ENCODE results near the gene ADRB1. TPM values are rescaled to one million over a fixed set of nuclear protein-coding genes. Genes with fewer than 3 reads are reported as not detected.

Gene ADRB1
- total RNA-seq, 2 experiments from 2014 or later, result 0.08 to 0.11 TPM

DNA sequence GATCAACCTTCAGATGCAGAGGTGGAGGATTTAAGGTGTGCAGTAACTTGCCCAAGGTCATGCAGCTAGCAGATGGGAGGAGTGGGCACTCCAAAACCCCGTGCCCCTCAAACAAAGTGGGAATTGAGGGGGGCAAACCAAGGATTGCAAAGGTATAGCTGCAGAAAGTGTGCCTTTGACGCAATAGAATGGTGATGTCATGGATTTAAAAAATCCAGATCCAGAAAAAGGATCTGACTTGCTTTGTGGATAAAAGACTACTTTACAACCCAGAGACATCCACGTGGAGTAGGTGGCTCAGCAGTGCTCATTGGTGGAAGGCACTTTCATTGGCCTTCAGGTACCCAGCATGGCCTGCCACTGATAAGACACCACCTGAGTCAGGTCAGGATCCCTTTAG lies 15.7 kb upstream of the ADRB1 start:
- ATAC-seq (ENCODE audit: poor library complexity) (no peak), DNase-seq (no peak)
- H3K27me3 ChIP-seq (ENCODE audit: control insufficient read depth in 1 of 2, insufficient read depth in 2 of 2, low read length in 2 of 2), result peaks cover 0 to 6% of the 10 kb centered on the region in 2 experiments
- no peak overlapping the region for H3K4me3 ChIP-seq (ENCODE audit: low read length)
- ChIA-PET CTCF (no interaction called here), POLR2A (no interaction called here)
- peaks cover 15% of the 10 kb centered on the region for H3K4me1 Mint-ChIP-seq (ENCODE audit: low read depth)
- TF ChIP-seq, protein P1, sequence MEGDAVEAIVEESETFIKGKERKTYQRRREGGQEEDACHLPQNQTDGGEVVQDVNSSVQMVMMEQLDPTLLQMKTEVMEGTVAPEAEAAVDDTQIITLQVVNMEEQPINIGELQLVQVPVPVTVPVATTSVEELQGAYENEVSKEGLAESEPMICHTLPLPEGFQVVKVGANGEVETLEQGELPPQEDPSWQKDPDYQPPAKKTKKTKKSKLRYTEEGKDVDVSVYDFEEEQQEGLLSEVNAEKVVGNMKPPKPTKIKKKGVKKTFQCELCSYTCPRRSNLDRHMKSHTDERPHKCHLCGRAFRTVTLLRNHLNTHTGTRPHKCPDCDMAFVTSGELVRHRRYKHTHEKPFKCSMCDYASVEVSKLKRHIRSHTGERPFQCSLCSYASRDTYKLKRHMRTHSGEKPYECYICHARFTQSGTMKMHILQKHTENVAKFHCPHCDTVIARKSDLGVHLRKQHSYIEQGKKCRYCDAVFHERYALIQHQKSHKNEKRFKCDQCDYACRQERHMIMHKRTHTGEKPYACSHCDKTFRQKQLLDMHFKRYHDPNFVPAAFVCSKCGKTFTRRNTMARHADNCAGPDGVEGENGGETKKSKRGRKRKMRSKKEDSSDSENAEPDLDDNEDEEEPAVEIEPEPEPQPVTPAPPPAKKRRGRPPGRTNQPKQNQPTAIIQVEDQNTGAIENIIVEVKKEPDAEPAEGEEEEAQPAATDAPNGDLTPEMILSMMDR (IDR thresholded peaks at IDR 0.05), result no peak
- H3K27me3 Mint-ChIP-seq, result peaks cover 27% of the 10 kb centered on the region
- H3K27ac ChIP-seq (ENCODE audit: low read depth in 1 of 2, low read length in 2 of 2), result no peak overlapping the region
- H3K36me3 ChIP-seq (ENCODE audit: insufficient read depth, low read length), result no peaks in the 10 kb centered on the region
- no peak overlapping the region for H3K27ac Mint-ChIP-seq
- no peaks in the 10 kb centered on the region for H3K9me3 Mint-ChIP-seq
- intact Hi-C loops (cut with DNase I, micrococcal nuclease), result no loop called here
- H3K4me1 ChIP-seq (ENCODE audit: insufficient read depth, low read length), result peaks cover 8% of the 10 kb centered on the region
- no peaks in the 10 kb centered on the region for H3K9me3 ChIP-seq (ENCODE audit: control insufficient read depth in 1 of 2, insufficient read depth in 1 of 2, low read length in 2 of 2)
- H3K4me3 Mint-ChIP-seq, result no peak overlapping the region
- H3K36me3 Mint-ChIP-seq (ENCODE audit: low read depth), result no peaks in the 10 kb centered on the region

DNA sequence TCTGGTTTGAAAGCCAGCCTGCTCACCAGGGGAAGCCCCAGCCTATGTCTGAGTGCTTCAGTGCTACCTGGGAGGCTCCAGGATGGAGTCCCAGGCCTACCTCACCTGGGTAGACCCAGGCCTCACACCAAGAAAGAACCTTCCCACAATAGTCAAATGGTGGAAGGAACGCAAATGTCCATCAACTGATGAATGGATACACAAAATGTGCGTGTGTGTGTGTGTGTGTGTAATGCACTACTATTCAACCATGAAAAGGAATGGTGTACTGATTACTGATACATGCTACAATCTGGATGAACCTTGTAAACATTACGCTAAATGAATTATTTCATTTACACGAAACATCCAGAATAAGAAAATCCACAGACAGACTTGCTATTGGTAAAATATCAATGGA lies 15.2 kb upstream of the ADRB1 start:
- no peak for ATAC-seq (ENCODE audit: poor library complexity)
- H3K9me3 ChIP-seq (ENCODE audit: control insufficient read depth in 1 of 2, insufficient read depth in 1 of 2, low read length in 2 of 2), result no peaks in the 10 kb centered on the region
- peaks cover 0 to 6% of the 10 kb centered on the region in 2 experiments for H3K27me3 ChIP-seq (ENCODE audit: control insufficient read depth in 1 of 2, insufficient read depth in 2 of 2, low read length in 2 of 2)
- intact Hi-C loops (cut with DNase I, micrococcal nuclease), result no loop called here
- POLR2A ChIA-PET, result no interaction called here
- no peak for DNase-seq
- H3K27ac ChIP-seq (ENCODE audit: low read depth in 1 of 2, low read length in 2 of 2), result no peak overlapping the region
- no peaks in the 10 kb centered on the region for H3K36me3 ChIP-seq (ENCODE audit: insufficient read depth, low read length)
- H3K9me3 Mint-ChIP-seq, result no peaks in the 10 kb centered on the region
- no peaks in the 10 kb centered on the region for H3K36me3 Mint-ChIP-seq (ENCODE audit: low read depth)
- H3K4me1 ChIP-seq (ENCODE audit: insufficient read depth, low read length), result peaks cover 8% of the 10 kb centered on the region
- no peak overlapping the region for H3K4me3 Mint-ChIP-seq
- peaks cover 27% of the 10 kb centered on the region for H3K27me3 Mint-ChIP-seq
- H3K4me3 ChIP-seq (ENCODE audit: low read length), result no peak overlapping the region
- H3K4me1 Mint-ChIP-seq (ENCODE audit: low read depth), result peaks cover 15% of the 10 kb centered on the region
- CTCF ChIA-PET, result no interaction called here
- H3K27ac Mint-ChIP-seq, result no peak overlapping the region
- TF ChIP-seq, protein P1 (IDR thresholded peaks at IDR 0.05), result no peak

DNA sequence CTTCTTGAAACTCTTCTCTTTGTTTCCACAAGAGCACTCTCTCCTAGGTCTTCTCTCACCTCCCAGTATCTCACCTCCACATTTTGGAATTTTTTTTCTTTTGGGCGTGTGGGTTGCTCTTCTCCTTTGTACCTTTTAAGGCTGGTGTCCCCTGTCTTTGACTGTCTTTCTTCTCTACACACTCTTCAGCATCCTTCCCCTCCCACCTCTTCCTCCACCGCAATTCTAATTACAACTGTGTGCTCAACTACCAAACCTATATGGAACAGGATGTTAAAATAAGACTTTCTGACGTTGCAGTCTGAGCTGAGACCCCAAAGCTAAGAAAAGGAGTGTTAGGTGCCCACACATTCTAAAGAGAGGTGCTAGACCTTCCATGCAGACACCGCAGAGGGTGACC lies 14.0 kb upstream of the ADRB1 start:
- TF ChIP-seq, protein P1 (IDR thresholded peaks at IDR 0.05), result no peak
- Mint-ChIP-seq H3K27me3 (peaks cover 27% of the 10 kb centered on the region), H3K27ac (no peak overlapping the region), H3K4me3 (no peak overlapping the region), H3K36me3 (ENCODE audit: low read depth) (no peaks in the 10 kb centered on the region), H3K4me1 (ENCODE audit: low read depth) (peaks cover 12% of the 10 kb centered on the region), H3K9me3 (no peaks in the 10 kb centered on the region)
- no peak overlapping the region for H3K27ac ChIP-seq (ENCODE audit: low read depth in 1 of 2, low read length in 2 of 2)
- H3K4me3 ChIP-seq (ENCODE audit: low read length), result no peak overlapping the region
- peaks cover 0 to 6% of the 10 kb centered on the region in 2 experiments for H3K27me3 ChIP-seq (ENCODE audit: control insufficient read depth in 1 of 2, insufficient read depth in 2 of 2, low read length in 2 of 2)
- H3K9me3 ChIP-seq (ENCODE audit: control insufficient read depth in 1 of 2, insufficient read depth in 1 of 2, low read length in 2 of 2), result no peaks in the 10 kb centered on the region
- ATAC-seq (ENCODE audit: poor library complexity) (no peak), DNase-seq (no peak)
- ChIA-PET POLR2A (no interaction called here), CTCF (no interaction called here)
- intact Hi-C loops (cut with DNase I, micrococcal nuclease), result no loop called here
- peaks cover 5% of the 10 kb centered on the region for H3K4me1 ChIP-seq (ENCODE audit: insufficient read depth, low read length)
- H3K36me3 ChIP-seq (ENCODE audit: insufficient read depth, low read length), result no peaks in the 10 kb centered on the region

Measured in CD4-positive, alpha-beta T cell (primary cell).